GM19351 (cell line): ENCODE measurements around the gene GPATCH3.
"Not testable (repeated sequence)": the region's sequence is repeated elsewhere in the genome, so short reads cannot be mapped to it uniquely, and the experiment has no call there.

Source experiments
- ATAC-seq: cut with Tn5 transposase; IDR thresholded peaks from one replicate; pipeline ENCODE4 v1.9.1; 2021; ENCODE audit warnings: mild to moderate bottlenecking, moderate library complexity; ENCODE audit not compliant: unreplicated experiment

Gene GPATCH3

DNA sequence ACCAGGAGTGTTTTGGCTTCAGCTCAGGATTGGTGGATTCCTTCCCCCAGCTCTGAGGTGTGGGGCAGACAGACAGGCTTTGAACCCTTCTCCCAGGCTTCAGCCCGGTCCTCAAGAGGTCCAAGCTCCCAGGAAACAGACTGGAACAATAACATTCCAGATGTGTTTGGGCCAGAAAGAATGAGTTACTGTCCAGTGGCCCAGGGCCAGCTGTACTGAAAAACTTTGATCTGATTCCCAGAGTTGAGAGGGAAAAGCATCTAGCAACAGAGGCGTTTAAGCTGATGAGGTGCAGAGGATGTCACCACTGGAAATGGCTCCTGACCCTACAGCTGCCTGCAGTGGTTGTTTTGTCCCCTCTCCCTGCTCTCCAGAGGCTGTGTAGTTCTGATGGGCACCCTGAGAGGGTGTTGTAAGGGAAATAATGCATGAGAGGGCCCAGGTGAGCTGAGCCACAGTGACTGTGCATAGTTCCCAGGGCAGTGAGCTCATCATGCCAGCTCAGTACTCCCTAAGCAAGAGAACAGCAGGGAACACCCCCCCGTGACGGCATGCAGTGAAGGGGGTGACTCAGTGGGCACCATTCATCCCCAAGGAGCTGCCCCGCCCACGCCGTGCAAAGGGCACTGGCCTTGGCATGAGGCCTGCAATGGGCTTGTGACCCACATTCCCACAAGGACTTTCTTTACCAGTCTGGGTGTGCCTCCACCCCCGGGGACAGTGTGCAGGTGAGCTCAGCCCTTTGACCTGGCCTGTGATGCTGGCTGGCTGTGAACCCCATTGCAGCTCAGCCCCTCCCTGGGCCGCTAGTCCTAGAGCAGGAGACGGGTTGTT lies 51.1 kb downstream of the GPATCH3 start:
- no peak for ATAC-seq

DNA sequence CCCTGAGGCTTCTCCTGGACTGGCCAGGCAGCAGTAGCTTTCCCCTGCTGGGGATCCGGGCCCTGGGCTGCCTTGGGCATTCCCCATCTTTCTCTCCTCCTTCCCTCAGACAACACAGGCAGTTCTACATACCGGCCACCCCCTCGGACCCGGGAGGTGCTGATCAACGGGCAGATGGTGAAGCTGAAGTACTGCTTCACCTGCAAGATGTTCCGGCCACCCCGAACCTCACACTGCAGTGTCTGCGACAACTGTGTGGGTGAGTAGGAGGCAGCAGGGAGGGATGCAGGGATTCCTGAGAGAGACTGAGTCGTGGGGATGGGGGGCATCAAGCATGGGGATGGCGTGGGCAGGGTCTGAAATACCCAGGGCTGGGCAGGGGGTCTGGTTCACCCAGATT lies 51.8 kb downstream of the GPATCH3 start:
- no peak for ATAC-seq

DNA sequence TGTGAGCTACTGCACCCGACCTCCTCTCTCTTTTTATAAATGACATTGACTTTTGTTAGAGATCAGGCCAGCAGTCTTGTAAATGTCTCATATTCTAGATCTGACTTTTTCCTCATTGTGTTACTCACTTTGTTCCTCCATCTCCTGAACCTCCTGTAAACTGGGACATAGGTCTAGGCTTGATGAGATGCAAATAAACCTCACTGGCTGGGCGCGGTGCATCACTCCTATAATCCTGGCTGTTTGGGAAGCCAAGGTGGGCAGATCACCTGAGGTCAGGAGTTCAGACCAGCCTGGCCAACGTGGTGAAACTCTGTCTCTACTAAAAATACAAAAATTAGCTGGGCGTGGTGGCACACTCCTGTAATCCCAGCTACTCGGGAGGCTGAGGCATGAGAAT lies 52.4 kb downstream of the GPATCH3 start:
- ATAC-seq, result not testable (repeated sequence)

DNA sequence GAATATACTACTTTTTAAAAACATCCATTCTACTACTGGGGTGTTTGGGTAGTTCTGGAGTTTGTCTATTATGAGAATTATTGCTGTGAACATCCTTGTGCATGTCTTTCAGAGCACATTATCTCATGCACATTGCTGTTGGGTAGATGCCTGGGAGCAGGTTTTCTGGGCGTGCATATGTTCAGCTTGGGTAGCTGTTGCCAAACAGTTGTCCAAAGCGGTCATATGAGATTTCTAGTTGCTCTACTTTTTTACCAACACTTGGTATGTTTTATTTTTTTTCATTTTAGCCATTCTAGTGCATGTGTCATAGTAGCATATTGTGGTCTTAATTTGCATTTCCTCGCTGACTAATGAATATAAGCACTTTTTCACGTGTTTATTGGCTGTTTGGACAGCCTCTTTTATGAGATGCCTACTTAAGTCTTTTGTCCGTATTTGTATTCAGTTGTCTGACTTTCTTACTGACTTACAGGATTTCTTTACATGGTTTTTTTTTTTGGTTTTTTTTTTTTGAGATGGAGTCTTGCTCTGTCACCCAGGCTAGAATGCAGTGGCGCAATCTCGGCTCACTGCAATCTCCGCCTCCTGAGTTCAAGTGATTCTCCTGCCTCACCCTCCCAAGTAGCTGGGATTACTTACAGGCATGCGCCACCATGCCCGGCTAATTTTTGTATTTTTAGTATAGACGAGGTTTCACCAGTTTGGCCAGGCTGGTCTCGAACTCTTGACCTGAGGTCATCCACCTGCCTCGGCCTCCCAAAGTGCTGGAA lies 55.7 kb downstream of the GPATCH3 start:
- ATAC-seq, result no peak
